NCI-H1092 (cell line): ENCODE data around the gene RBM48.
"Not testable (repeated sequence)": the region's sequence is repeated elsewhere in the genome, so short reads cannot be mapped to it uniquely, and the experiment has no call there.

ENCODE experiments used
- DNase-seq: peaks from one replicate; lab custom pipeline; 2025; lab: John Stamatoyannopoulos, UW

The RBM48 gene

GRCh38 chr7:92528188-92528957 lies at the start of gene RBM48, which contains the start of gene PEX1:
Gene RBM48, plus strand, starts transcription at chr7:92528795. Its CDS starts 19 bp downstream, at chr7:92528814.
Gene PEX1, minus strand, starts transcription at chr7:92528520. Its CDS starts 85 bp downstream, at chr7:92528435.
- DNase-seq: peak; percentile 100

GRCh38 chr7:92479146-92479545 lies 49.4 kb upstream of the RBM48 start:
- DNase-seq: not testable (repeated sequence)

- DNase-seq: not testable (repeated sequence)
Measured at GRCh38 chr7:92483624-92484023, 45.0 kb upstream of the RBM48 start.

GRCh38 chr7:92484226-92484625 lies 44.4 kb upstream of the RBM48 start:
- not testable (repeated sequence) for DNase-seq

GRCh38 chr7:92485267-92485892 lies 43.2 kb upstream of the RBM48 start:
- no peak for DNase-seq

- no peak for DNase-seq
Measured at GRCh38 chr7:92485974-92486373, 42.6 kb upstream of the RBM48 start.

GRCh38 chr7:92487804-92488203 lies 40.8 kb upstream of the RBM48 start:
- no peak for DNase-seq

GRCh38 chr7:92489634-92490033 lies 39.0 kb upstream of the RBM48 start:
- DNase-seq: no peak

GRCh38 chr7:92496876-92497275 lies 31.7 kb upstream of the RBM48 start:
- no peak for DNase-seq

GRCh38 chr7:92498557-92498956 lies 30.0 kb upstream of the RBM48 start:
- DNase-seq: no peak

- no peak for DNase-seq
Measured at GRCh38 chr7:92503767-92504166, 24.8 kb upstream of the RBM48 start.

- no peak for DNase-seq
Measured at GRCh38 chr7:92504563-92504962, 24.0 kb upstream of the RBM48 start.

- no peak for DNase-seq
Measured at GRCh38 chr7:92506363-92506762, 22.2 kb upstream of the RBM48 start.

- no peak for DNase-seq
Measured at GRCh38 chr7:92508946-92509345, 19.6 kb upstream of the RBM48 start.

GRCh38 chr7:92513167-92513902 lies 15.3 kb upstream of the RBM48 start:
- no peak for DNase-seq

- no peak for DNase-seq
Measured at GRCh38 chr7:92517631-92518030, 11.0 kb upstream of the RBM48 start.

GRCh38 chr7:92520024-92520423 lies 8.6 kb upstream of the RBM48 start:
- no peak for DNase-seq

- DNase-seq: no peak
Measured at GRCh38 chr7:92523110-92523509, 5.5 kb upstream of the RBM48 start.

GRCh38 chr7:92527300-92528187 lies 1.1 kb upstream of the RBM48 start:
- DNase-seq: peak; percentile 2

GRCh38 chr7:92528958-92529264 lies 316 bp downstream of the RBM48 start:
- no peak for DNase-seq

- no peak for DNase-seq
Measured at GRCh38 chr7:92534572-92534971, 6.0 kb downstream of the RBM48 start.

GRCh38 chr7:92543542-92543941 lies 14.9 kb downstream of the RBM48 start:
- not testable (repeated sequence) for DNase-seq
